ENCODE data around the gene FRAT2. TPM values are rescaled to one million over a fixed set of nuclear protein-coding genes. Genes with fewer than 3 reads are reported as not detected.

FRAT2 gene, protein sequence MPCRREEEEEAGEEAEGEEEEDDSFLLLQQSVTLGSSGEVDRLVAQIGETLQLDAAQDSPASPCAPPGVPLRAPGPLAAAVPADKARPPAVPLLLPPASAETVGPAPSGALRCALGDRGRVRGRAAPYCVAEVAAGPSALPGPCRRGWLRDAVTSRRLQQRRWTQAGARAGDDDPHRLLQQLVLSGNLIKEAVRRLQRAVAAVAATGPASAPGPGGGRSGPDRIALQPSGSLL
- total RNA-seq (2016; rRNA removed; fragmentation: Illumina TruSeq; extraction: Trizol) (10.1 and 14.1 TPM in 2 replicates), polyA plus RNA-seq (2011; rRNA removed) (6.3 and 7.2 TPM in 2 replicates), polyA minus RNA-seq (2011; rRNA and poly(A)+ RNA removed; ENCODE audit: low replicate concordance) (7.4 and 20.0 TPM in 2 replicates), Bru-seq, nascent RNA (percentile 81 among the genes with signal in this experiment), BruChase-seq, experiment 1, labeled RNA remaining after a 6-hour chase (percentile 66 among the genes with signal in this experiment), BruChase-seq, experiment 2, labeled RNA remaining after a 2-hour chase (percentile 87 among the genes with signal in this experiment)
- 2.9 and 3.3 TPM in 2 replicates for total RNA-seq (2016; cell fraction: cytosol; rRNA removed; fragmentation: Illumina TruSeq; extraction: Trizol; ENCODE audit: low read depth)
- 9.8 and 14.0 TPM in 2 replicates for total RNA-seq (2016; cell fraction: insoluble cytoplasmic fraction; rRNA removed; fragmentation: Illumina TruSeq; extraction: Trizol)
- 10.0 and 10.9 TPM in 2 replicates for total RNA-seq (2016; cell fraction: membrane; rRNA removed; fragmentation: Illumina TruSeq; extraction: Trizol)
- total RNA-seq (2016; cell fraction: nucleus; rRNA removed; fragmentation: Illumina TruSeq; extraction: Trizol), result 8.0 and 9.6 TPM in 2 replicates
- 6.8 and 7.1 TPM in 2 replicates for polyA plus RNA-seq (2011; cell fraction: cytosol; rRNA removed)
- polyA plus RNA-seq (2011; cell fraction: nucleus; rRNA removed), result 4.3 and 4.5 TPM in 2 replicates
- polyA plus RNA-seq (2012), result 7.3 TPM in 2 replicates
- 2.3 and 2.6 TPM in 2 replicates for polyA plus RNA-seq (2016; cell fraction: cytosol; fragmentation: Illumina TruSeq; extraction: Trizol; ENCODE audit: low read depth)
- polyA plus RNA-seq (2016; cell fraction: insoluble cytoplasmic fraction; fragmentation: Illumina TruSeq; extraction: Trizol; ENCODE audit: low read depth), result 10.6 and 11.0 TPM in 2 replicates
- 5.8 TPM in 2 replicates for polyA plus RNA-seq (2016; cell fraction: membrane; fragmentation: Illumina TruSeq; extraction: Trizol; ENCODE audit: low read depth)
- 6.0 and 9.1 TPM in 2 replicates for polyA plus RNA-seq (2016; cell fraction: nucleus; fragmentation: Illumina TruSeq; extraction: Trizol; ENCODE audit: insufficient read depth, low read depth)
- polyA minus RNA-seq (2011; cell fraction: cytosol; rRNA and poly(A)+ RNA removed), result 5.0 and 6.0 TPM in 2 replicates
- polyA minus RNA-seq (2011; cell fraction: nucleus; rRNA and poly(A)+ RNA removed), result 6.0 and 11.5 TPM in 2 replicates
- long read RNA-seq, experiment 1, partial matches to known transcripts, result 0 of 3 reads
- long read RNA-seq, experiment 1, other reads (novel, unspliced or antisense), result 0 of 3 reads
- long read RNA-seq, experiment 2, transcript FRAT2-201 (1 exons, 2,213 nt), result major isoform, 60 of 60 reads
- long read RNA-seq, experiment 2, partial matches to known transcripts, result 0 of 60 reads
- long read RNA-seq, experiment 2, other reads (novel, unspliced or antisense), result 0 of 60 reads

DNA sequence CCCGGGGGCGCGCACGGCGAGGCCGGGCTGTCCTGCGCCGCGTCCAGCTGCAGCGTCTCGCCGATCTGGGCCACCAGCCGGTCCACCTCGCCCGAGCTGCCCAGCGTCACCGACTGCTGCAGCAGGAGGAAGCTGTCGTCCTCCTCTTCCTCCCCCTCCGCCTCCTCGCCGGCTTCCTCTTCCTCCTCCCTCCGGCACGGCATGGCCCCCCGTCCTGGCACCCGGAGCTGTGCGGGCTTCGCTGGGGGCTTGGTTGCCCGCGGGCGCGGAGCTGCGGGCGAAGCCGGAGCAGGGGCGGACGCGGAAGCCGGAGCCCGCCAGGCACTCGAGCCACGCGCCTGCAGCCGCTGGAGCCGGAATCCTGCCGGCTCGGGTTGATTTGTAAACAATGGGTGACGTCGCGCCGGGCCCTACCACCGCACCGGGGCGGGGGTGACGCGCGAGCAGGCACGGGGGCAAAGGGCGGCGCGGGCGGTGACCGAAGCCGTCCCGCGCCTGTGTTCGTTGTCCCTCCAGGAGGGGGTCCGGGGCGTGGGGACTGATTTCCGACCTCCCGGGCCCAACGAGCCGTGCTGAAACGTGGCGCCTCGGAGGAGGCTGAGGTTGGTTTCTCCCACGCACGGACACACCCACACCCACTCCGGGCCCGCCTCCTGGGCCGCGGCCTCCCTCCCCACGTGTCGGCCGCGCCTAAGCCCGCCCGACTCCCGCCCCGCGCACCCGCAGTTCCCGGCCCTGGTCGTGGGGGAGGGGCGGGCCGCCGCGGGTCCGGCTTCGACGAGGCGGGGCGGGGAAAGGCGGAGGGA, at the start of gene FRAT2:
Gene FRAT2, minus strand, starts transcription at position 360 of the 806 bp plus-strand sequence. Its CDS starts 157 bp downstream, at position 203.
- Histone ChIP-seq H3K4me1 (ENCODE audit: insufficient read depth, low read length) (peaks cover 52% of the 10 kb centered on the region), H3K4me3 (replicated peaks in 1 of 3; ENCODE audit: insufficient read depth in 1 of 3, low read depth in 2 of 3, low read length in 3 of 3) (peak within 1 kb of the TSS; percentile 65 to 87 (median 82)), H3K79me2 (ENCODE audit: insufficient read depth, low read length) (peaks cover 38% of the 10 kb centered on the region), H3K9ac (ENCODE audit: insufficient read depth, low read depth, low read length) (peak within 1 kb of the TSS; percentile 98), H3K4me2 (ENCODE audit: low read depth, low read length) (peak within 1 kb of the TSS; percentile 81), H2AFZ (ENCODE audit: low read length) (no peak within 1 kb of the TSS), H3K9me3 (ENCODE audit: low read length) (no peaks in the 10 kb centered on the region), H3K27me3 (ENCODE audit: control insufficient read depth in 1 of 2, insufficient read depth in 2 of 2, low read length in 2 of 2) (no peaks in the 10 kb centered on the region), H3K36me3 (replicated peaks in 1 of 2; ENCODE audit: control insufficient read depth in 1 of 2, insufficient read depth in 2 of 2, low read length in 2 of 2) (no peaks in the 10 kb centered on the region), H3K27ac (ENCODE audit: extremely low read length, insufficient read depth, low read length) (peak within 1 kb of the TSS; percentile 85), H4K20me1 (ENCODE audit: insufficient read depth, low read length) (no peaks in the 10 kb centered on the region)
- WGBS (ENCODE audit: low lambda C conversion rate), result 0% methylated on average over 8 of the region's 103 CpGs
- POLR2A ChIA-PET, result interaction anchor here (0.6 to 7.4 kb wide), 4 partner anchors 9 to 55 kb away, joined by 3 to 98 read pairs (median 12); partner anchors contain the start of genes ARHGAP19 and FRAT1
- intact Hi-C loops (cut with micrococcal nuclease; ENCODE audit: unreplicated experiment), result no loop called here
- BruUV-seq (replicated peaks), result no TSS peak
- CTCF ChIA-PET (ENCODE audit: low intra/inter-chr PET ratio, low total read pairs), result no interaction called here
- peak; percentile 76 for ATAC-seq
- DNase-seq (ENCODE audit: low spot score), result peak; percentile 74
- no peak for FAIRE-seq
- in situ Hi-C loops (cut with HindIII; ENCODE audit: extremely low pct_ligation_motif_present, low pct_unique_long_range_greater_than_20kb), result loop anchor here (5.0 kb wide), 1 partner anchor 42 kb away; the partner anchor contains the start of gene ARHGAP19
- TF ChIP-seq KMT2B (CRISPR knock-in tag; IDR thresholded peaks at IDR 0.05), result peak; percentile 69; the same call in 1 of the 2 replicates
- no peak for TF ChIP-seq SOX13 (IDR thresholded peaks at IDR 0.05)
- peak in 1 of 2 experiments; percentile 79; a peak in 2 of 4 replicates for TF ChIP-seq SOX13 (CRISPR knock-in tag; conservative IDR thresholded peaks at IDR 0.05 in 1 of 2, IDR thresholded peaks at IDR 0.05 in 1 of 2)
- TF ChIP-seq, protein P1, sequence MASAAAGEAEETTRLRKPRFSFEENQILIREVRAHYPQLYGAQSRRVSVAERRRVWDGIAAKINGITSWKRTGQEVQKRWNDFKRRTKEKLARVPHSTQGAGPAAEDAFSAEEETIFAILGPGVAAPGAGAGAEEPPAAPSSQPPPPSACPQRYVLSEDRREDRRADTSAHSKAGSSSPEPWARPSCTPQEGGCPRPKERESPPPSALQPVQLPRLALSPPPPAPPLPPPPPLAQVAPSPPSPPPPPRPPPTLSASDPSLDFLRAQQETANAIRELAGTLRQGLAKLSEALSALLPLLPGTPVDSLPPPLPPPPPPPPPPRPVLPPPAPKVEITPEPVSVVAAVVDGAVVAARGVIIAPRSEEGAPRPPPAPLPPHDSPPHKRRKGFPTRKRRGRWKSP (CRISPR knock-in tag; IDR thresholded peaks at IDR 0.05), result no peak; the same call in none of the 2 replicates
- TF ChIP-seq ZSCAN29 (CRISPR knock-in tag; conservative IDR thresholded peaks at IDR 0.05), result peak; percentile 65; the same call in 1 of the 2 replicates
- TF ChIP-seq PHF20 (CRISPR knock-in tag; IDR thresholded peaks at IDR 0.05), result peak; percentile 39; the same call in 1 of the 2 replicates
- peak; percentile 56; the same call in 1 of the 2 replicates for TF ChIP-seq KAT8 (CRISPR knock-in tag; IDR thresholded peaks at IDR 0.05)
- no peak for TF ChIP-seq ATAD3A (CRISPR knock-in tag; IDR thresholded peaks at IDR 0.05)
- TF ChIP-seq KDM3A (CRISPR knock-in tag; IDR thresholded peaks at IDR 0.05; ENCODE audit: low read depth), result 0 out of 2 replicates have a peak, but pooled peaks have one; percentile 6
- peak; percentile 35; the same call in 1 of the 2 replicates for TF ChIP-seq CCDC6 (CRISPR knock-in tag; IDR thresholded peaks at IDR 0.05)
- TF ChIP-seq ZNF816 (CRISPR knock-in tag; IDR thresholded peaks at IDR 0.05; ENCODE audit: borderline replicate concordance), result no peak
- TF ChIP-seq ZNF569 (CRISPR knock-in tag; IDR thresholded peaks at IDR 0.05; ENCODE audit: borderline replicate concordance), result 0 out of 2 replicates have a peak, but pooled peaks have one; percentile 74
- no peak for TF ChIP-seq TEAD2 (CRISPR knock-in tag; IDR thresholded peaks at IDR 0.05)
- peak; percentile 68; the same call in 1 of the 2 replicates for TF ChIP-seq SRY (CRISPR knock-in tag; IDR thresholded peaks at IDR 0.05)
- no peak for TF ChIP-seq ZNF382 (CRISPR knock-in tag; IDR thresholded peaks at IDR 0.05; ENCODE audit: borderline replicate concordance)
- TF ChIP-seq PHF8 (CRISPR knock-in tag; IDR thresholded peaks at IDR 0.05), result peak; percentile 70
- peak; percentile 85 for TF ChIP-seq AKAP8 (CRISPR knock-in tag; IDR thresholded peaks at IDR 0.05)
